NOMO-1 (cell line): ENCODE measurements around the gene IFI6.
"Not testable (repeated sequence)": the region's sequence is repeated elsewhere in the genome, so short reads cannot be mapped to it uniquely, and the experiment has no call there.

Experiments used
- DNase-seq, 2 experiments: peaks; one replicate each; lab custom pipeline; 2025; ENCODE audit not compliant: unreplicated experiment in 2 of 2; lab: John Stamatoyannopoulos, UW

The IFI6 gene

GRCh38 chr1:27632387-27633297 is 39.4 kb downstream of the IFI6 start:
- no peak for DNase-seq

GRCh38 chr1:27630859-27631491 is 41.0 kb downstream of the IFI6 start:
- no peak for DNase-seq

GRCh38 chr1:27628712-27629111 is 43.3 kb downstream of the IFI6 start:
- no peak for DNase-seq

GRCh38 chr1:27627733-27628132 is 44.3 kb downstream of the IFI6 start:
- not testable (repeated sequence) for DNase-seq

- DNase-seq = no peak
Measured at GRCh38 chr1:27627061-27627460, 44.9 kb downstream of the IFI6 start.

GRCh38 chr1:27626031-27626935 is 45.7 kb downstream of the IFI6 start:
- peak; percentile 96 to 97 for DNase-seq

GRCh38 chr1:27624467-27625178 is 47.4 kb downstream of the IFI6 start:
- no peak for DNase-seq

GRCh38 chr1:27623327-27624212 is 48.4 kb downstream of the IFI6 start:
- DNase-seq = no peak

GRCh38 chr1:27622828-27623227 is 49.2 kb downstream of the IFI6 start:
- DNase-seq = no peak

GRCh38 chr1:27621051-27621920 is 50.7 kb downstream of the IFI6 start:
- no peak for DNase-seq

GRCh38 chr1:27619782-27620438 is 52.1 kb downstream of the IFI6 start:
- not testable (repeated sequence) for DNase-seq

- DNase-seq = peak; percentile 58 to 81
Measured at GRCh38 chr1:27618341-27619082, 53.5 kb downstream of the IFI6 start.

- no peak for DNase-seq
Measured at GRCh38 chr1:27617420-27617819, 54.6 kb downstream of the IFI6 start.

- DNase-seq = no peak
Measured at GRCh38 chr1:27616441-27616840, 55.6 kb downstream of the IFI6 start.
